NOMO-1 (cell line): ENCODE data around the gene CYP1A2.

Experiments
- DNase-seq, 2 experiments: peaks; one replicate each; lab custom pipeline; 2025; ENCODE audit not compliant: unreplicated experiment in 2 of 2; lab: John Stamatoyannopoulos, UW

Gene CYP1A2

DNA sequence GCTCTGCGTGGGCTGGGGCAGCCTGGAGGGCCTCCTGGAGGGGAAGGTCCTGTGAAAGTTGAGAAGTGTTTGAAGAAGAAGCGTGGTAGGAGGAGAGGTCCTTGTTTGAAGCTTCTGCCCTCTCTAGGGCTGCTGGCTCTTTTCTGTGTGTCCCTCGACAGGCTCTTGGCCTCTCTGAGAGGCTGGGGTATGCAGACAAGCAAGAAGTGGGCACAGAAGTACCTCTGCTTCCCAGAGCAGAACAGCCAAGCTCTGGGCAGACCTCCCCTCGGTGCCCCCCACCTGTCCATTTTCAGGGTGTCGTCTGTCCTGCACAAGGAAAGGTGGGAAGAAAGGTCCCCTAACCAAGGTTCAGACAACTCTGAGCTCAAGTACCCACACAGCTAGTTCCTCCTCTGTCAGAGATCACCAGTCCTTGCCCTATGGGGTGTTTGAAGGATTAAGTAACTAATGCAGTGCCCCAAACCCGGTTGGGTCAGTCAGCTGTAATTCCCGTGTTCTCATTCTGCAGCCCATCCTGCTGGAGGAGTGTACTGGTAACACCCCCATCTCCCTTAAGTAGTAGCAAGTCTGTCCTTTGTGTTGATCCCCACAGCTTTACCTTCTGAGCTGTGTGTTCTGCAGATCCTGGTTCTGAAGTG is 39.5 kb downstream of the CYP1A2 start:
- peak in 1 of 2 experiments; percentile 59 for DNase-seq

DNA sequence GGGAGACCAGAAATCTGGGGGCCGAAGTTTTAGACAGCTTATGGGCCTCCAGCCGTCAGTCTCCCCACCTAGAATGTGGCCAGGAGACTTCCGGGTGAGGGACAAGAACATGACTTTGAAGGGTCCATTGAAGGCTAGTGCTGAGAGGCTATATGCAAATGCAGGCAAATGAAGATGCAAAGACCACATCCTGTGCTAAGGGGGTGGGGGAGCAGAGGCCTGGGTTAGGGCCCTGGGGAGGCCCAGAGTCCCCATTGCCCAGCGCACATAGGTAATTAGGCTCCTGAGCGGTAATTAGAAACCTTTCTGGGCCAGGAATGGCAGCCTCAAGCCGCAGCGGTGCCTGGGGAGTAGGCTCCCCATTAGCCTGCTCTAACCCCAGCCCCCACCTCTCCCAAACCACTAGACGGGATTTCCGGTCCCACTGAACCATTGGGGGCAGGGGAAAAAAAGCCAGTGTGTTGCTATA is 40.1 kb downstream of the CYP1A2 start:
- DNase-seq = peak; percentile 37 to 50

DNA sequence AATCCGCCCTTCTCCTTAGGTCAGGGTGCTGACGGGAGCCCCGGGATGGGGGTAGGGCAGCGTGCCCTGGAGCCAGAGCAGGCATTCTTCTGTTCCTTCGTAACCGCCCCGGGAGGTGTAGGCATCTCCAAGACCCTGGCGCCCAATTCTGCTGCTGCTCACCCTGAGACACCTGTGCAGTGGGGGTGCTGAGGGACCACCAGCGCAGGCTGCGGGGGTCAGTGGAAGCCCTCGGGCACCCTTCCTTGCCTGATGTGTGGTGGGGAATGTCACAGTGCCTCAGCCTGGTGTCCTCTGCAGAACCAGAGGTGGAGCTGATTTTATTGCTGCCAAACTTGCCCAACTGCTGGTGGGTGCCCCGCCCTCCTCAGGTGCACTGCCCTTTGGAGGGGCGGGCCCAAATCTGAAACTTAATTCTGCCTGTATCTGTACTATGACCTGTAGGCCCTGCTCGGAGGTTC is 40.6 kb downstream of the CYP1A2 start:
- DNase-seq = peak; percentile 45 to 67

DNA sequence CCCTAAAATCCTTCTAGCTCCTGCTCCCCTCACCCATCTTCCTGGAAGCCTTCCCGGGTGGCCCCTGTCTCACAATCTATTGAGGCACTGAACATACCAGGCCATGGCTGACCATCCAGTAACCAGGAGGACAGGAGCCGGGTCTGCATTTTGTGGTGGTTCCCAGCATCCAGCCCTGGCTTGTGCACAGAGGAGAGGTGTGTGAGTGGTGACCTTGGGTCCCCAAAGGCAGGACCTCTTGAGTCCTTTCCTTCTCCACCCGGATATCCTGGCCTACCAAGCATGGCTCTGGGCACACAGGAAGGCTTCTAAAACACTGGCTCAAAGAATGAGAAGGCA is 41.1 kb downstream of the CYP1A2 start:
- DNase-seq = no peak

DNA sequence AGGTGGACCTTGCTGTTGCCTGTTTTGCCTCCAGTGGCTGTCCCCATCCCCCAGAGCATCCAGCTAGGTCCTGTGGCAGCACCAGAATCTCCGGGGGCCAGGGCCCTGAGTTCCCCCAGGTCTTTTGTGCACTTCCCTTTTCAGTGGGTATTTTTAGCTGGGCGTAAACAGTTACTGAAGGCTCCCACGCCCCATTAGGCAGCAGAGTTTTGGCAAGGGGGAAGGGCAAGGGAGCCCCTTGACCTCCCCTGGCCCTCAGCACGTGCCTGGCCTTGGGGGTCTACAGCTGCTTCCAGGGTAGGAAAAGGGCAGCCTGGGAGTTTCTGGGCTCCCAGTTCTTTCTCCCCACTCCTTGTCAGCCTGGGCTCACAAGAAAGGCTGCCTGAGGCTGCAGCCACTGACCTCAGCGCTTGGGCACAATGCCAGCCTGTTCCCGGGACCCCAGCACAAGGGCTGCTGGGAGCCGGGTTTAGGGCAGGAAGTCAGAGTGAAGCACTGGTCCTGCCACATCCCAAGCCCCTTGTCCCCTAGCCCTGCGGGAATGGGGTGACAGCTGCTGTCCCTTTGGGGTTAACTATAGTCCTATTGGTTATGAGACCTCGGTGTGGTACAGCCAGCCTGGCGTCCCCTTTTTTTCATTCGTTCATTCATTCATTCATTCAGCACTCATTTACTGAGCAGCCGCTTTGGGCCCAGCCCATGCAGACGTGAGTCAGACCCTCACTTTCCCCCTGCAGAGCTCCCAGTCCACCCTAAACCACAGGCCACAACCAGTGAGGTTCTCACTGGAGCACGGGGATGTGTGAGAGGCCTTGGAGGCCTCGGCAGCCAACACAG is 41.7 kb downstream of the CYP1A2 start:
- peak; percentile 88 to 91 for DNase-seq

DNA sequence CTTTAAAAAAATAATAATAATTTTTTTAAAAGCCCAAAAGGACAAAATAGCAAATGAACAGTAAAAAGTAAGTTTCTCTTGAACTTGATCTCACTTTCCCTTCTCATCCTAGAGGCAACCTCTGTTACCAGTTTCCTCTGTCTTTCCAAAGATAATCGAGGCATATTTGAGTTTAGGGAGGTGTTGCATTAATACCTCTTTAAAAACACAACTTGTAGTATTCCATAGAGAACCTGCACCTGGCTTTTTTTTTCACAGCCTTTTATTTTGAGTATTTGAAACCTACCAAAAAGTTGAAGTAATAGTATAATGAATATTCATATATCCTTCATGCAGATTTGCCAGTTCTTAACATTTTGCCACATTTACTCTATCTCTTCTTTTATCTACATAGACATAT is 42.4 kb downstream of the CYP1A2 start:
- no peak for DNase-seq

DNA sequence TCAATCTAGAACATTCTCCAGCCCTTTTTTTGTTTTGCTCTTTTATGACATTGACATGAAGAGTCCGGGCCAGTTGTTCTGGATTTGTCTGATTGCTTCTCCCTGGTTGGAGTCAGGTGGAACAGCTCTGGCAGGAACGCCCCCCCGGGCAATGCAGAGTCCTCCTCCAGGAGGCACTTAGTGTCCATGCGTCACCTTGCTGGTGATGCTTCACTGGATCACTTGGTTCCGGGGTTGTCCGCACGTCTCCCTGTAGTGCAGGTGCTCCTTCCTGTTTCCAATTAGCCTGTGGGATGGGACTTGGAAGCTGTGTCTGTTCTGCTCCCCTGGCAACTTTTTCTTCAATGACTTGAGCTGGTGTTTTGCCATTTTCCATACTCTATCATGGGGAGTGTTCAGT is 43.0 kb downstream of the CYP1A2 start:
- no peak for DNase-seq

DNA sequence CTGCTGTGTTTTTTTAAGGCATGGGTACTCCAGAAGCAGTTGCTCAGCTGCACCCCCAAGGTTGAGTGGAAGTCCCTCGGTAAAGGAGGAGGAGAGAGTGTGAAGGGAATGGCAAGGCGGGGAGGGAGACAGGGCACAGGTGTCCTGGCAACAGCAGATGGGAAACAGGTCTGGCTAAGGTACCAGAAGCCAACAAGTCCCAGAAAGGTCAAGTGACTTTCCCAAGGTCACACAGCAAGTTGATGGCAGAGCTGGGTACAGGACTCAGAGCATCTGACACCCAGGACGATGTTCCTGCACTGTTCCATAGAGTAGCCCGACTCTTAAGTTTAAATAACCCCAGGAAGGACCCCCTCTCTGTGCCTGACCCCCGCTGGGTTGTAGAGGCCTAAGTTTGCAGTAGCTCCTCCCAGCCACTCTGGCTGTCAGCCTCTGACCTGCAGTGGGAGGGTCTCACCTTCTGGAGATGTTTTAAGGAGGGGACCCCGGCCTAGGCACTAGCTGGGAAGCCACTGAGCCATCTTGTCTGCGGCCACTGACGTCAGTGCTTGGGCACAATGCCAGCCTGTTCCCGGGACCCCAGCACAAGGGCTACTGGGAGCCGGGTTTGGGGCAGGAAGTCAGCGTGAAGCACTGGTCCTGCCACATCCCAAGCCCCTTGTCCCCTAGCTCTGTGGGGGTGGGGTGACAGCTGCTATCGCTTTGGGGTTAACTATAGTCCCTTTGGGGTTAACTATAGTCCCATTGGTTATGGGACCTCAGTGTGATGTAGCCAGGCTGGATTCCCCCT is 43.8 kb downstream of the CYP1A2 start:
- DNase-seq = no peak

DNA sequence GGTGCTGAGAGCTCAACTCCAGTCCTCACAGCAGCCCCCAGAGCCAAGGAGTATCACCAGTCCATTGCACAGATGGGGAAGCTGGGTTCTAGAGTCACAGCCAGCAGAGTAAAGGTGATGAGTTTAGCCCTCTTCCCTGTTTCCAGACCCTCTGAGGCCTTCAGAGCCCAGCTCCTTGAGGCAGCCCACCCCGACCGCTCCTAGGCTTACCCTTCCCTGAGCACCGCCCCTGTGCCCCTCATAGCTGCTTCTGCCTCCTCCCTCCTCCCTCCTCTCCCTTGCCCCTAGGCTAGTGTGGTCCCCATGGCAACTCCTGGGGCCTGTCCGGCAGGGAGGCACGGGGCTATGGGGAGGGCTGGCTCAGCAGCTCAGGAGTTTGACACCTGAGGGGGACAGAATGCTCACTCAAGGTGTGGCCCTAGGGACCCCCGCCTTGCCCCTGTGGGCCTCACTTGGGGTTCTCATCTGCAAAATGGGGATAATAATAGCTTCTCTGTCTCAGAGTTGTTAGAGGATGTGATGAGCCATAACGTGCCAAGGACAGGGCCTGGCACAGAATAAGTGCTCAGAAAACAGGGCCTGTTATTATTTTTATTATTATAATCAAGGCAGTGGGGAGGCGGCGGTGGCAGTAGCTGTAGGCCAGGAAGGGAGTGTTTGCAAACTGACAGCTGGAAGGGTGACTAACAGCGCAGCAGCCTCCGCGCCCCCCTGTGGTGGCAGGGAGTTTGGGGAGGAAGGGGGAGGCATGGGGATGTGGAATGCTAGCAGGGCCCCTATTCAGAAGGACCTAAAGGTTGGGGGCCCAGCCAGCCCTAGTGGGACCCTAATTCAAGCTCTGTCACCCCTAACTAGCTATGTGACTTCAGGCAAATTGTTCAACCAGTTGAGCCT is 44.7 kb downstream of the CYP1A2 start:
- DNase-seq = no peak

DNA sequence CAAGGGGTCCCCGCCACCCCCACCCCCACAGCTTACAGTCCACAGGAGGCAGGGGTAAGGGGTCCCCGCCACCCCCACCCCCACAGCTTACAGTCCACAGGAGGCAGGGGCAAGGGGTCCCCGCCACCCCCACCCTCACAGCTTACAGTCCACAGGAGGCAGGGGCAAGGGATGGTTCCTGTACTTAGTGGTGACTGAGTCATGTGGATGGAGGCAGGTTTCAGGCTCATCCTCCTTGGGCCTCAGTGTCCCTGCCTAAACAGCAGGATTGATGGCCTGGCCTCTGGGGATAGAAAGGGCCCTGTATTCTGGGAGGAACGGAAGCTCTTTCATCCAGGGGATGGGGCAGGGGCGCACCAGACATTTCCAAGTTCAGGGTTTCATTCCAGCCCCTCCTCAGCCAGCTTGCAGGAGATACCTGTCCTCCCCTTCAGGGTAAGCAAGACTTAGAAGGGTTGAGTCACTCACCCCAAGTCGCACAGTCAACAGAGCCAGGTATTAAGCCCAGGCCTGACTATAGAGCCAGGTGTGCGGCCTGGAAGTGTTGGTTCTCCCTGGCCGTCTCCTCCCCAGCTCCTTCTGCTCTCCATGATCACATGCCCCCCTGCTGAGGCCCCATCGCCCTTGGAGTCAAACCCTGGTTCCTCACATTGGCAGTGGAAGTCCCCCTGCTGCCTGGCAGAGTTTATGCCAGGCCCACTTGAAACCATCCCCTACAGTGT is 45.8 kb downstream of the CYP1A2 start:
- DNase-seq = no peak

DNA sequence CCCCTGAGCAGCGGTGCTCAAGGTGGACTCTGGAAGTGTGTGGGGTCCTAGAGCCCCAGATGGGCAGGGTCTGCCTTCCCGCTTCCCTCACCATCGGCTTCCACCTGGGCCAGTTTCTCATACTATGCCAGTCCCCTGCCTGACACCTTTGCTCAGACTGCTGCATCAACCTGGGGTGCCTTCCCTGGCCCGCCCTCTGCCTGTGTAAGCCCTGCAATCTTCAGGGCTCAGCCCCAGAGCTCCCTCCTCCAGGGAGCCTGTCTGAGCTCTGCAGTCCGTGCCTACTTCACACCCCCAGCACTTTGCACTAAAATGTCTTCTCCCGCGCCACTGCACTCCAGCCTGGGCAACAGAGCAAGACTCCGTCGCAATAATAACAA is 46.3 kb downstream of the CYP1A2 start:
- DNase-seq = no peak

DNA sequence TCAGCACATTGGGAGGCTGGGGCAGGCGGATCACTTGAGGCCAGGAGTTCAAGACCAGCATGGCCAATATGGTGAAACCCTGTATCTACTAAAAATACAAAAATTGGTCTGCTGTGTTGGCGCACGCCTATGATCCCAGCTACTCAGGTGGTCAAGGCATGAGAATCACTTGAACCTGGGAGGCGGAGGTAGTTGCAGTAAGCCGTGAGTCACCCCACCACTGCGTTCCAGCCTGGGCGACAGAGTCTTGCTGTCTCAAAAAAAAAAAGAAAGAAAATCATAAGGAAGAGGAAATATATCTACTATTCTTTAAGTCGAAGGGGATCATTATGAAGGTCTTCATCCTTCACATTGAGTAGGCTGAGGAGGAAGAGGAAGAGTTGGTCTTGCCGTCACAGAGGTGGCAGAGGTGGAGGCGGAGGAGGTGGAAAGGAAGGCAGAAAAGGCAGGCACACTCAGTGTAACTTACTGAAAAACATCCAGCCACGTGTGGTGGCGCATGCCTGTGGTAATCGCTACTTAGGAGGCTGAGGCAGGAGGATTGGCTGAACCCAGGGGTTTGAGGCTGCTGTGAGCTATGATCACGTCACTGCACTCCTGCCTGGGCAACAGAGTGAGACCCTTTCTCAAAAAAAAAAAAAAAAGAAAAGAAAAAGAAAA is 47.5 kb downstream of the CYP1A2 start:
- DNase-seq = no peak

DNA sequence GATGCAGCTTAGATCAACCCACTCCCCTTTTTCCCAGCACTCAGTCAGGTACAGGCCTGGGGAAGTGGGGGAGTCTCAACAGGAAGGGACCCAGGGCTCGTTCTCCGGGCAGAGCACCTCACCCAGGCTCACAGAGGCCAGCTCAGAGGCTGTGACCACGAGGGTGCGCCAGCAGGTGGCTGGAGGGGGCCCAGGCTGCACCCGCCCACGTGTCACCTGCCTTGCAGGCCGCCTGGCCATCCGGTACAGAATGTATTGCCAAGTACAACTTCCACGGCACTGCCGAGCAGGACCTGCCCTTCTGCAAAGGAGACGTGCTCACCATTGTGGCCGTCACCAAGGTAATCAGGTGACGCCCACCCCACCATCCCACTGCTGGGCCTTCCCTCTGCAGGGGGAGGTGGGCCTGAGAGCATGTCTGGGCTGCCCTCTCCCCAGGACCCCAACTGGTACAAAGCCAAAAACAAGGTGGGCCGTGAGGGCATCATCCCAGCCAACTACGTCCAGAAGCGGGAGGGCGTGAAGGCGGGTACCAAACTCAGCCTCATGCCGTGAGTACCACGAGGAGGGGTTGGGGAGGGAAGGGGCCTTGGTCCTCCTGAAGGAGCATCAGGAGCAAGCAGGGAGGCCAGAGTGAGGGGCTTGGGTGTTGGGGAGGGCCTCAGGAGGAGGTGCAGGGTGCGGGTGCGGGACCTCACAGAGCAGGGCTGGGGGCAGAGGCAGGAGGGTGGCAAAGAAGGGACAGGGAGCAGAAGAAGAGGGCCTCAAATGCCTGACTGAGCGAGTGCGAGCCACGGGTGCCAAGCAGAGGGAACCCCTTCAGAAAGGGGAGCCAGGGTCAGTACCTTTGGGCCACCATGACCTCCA is 50.0 kb downstream of the CYP1A2 start:
- no peak for DNase-seq

DNA sequence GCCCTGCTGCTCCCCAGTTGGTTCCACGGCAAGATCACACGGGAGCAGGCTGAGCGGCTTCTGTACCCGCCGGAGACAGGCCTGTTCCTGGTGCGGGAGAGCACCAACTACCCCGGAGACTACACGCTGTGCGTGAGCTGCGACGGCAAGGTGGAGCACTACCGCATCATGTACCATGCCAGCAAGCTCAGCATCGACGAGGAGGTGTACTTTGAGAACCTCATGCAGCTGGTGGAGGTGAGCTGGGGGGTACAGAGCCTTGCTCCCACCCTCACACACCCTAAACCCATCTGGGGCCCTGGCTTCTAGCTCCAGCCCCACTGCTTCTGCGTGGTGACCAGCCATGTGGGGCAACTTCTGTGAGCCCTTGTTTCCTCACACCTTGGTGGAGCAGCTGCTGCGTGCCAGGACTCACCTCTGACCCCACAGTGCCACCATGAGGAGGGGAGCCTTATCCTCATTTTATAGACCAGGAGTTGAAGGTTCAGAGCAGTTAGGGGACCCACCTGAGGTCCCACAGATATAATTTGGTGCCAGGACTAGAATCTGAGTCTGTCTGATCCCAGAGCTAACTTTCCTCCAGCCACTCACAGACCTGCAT is 50.7 kb downstream of the CYP1A2 start:
- DNase-seq = peak; percentile 41 to 44

DNA sequence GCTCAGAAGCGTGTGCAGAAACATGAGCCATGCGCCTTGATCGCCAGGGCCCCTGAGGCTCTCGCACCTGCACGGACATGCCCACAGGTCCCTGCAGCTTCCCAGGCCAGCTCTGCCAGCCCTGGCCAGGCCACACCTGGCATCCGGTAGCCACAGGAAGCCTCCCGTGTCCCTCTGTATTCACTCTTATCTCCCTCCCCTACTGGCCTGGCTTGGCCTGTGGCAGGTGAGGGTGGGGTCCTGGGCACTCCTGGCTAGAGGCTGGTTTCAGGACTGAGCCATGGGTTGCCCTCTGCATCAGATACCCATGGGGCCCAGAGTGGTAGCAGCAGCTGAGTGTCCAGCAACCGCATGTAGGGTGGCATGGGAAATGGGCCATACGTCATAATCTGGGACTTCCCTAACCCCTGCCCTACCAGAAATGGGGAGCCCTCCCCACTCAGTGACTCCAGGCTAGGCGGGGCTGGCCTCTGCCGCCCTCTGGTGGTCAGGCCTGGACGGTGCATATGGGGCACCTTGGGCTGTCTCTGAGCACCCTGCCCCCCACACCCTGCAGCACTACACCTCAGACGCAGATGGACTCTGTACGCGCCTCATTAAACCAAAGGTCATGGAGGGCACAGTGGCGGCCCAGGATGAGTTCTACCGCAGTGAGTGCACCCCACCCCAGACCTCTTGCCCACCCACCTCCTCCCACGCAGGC is 51.4 kb downstream of the CYP1A2 start:
- DNase-seq = peak; percentile 77 to 92

DNA sequence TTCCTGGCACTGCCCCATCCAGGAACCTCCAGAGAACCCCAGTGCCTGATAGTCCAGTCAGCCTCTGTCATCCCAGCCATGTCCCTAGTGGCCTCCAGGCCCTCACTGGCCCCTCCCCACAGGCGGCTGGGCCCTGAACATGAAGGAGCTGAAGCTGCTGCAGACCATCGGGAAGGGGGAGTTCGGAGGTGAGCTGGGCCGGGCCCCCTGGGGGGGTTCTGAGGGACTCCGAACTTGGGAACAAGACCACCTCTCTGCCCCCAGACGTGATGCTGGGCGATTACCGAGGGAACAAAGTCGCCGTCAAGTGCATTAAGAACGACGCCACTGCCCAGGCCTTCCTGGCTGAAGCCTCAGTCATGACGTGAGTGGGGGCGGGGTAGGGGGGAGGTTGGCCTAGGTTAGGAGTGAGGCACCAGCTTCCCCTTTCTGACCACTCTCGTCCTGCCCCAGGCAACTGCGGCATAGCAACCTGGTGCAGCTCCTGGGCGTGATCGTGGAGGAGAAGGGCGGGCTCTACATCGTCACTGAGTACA is 52.0 kb downstream of the CYP1A2 start:
- peak; percentile 71 to 77 for DNase-seq
